GM12878 (cell line): ENCODE data around the gene DPAGT1. TPM values are rescaled to one million over a fixed set of nuclear protein-coding genes. Genes with fewer than 3 reads are reported as not detected.
A peak's percentile ranks its signal among the peaks of the same experiment; 100 is the strongest.
"Not testable (repeated sequence)": the region's sequence is repeated elsewhere in the genome, so short reads cannot be mapped to it uniquely, and the experiment has no call there.

ENCODE experiments used
- ATAC-seq: fragments of 200-7000 bp; cut with Tn5 transposase; 3 replicates; pipeline ENCODE4 v1.9.1; 2020; ENCODE audit warnings: mild to moderate bottlenecking, moderate library complexity
- BruUV-seq: library from RNA; stranded (reverse); fragments of 400-500 nt; replicated peaks from 2 replicates; lab custom pipeline; 2021; lab: Mats Ljungman, UMichigan
- CTCF ChIA-PET: fragments of 300-600 bp; sonication (Branson Sonifier 250); formaldehyde crosslinking; extraction: SDS; loops from one replicate; lab custom pipeline; 2021; ENCODE audit warnings: inconsistent platforms; lab: Yijun Ruan, JAX
- POLR2A ChIA-PET: fragments of 350-600 bp; formaldehyde crosslinking; extraction: SDS; loops from one replicate; lab custom pipeline; 2021; ENCODE audit warnings: inconsistent platforms; lab: Charles Lee
- RAD21 ChIA-PET: fragments of 300-600 bp; sonication (Branson Sonifier 250); formaldehyde crosslinking; loops from one replicate; lab custom pipeline; 2023; ENCODE audit warnings: antibody characterized with exemption; ENCODE audit not compliant: unreplicated experiment; lab: Charles Lee
- SMC1A ChIA-PET: fragments of 300-600 bp; sonication (Branson Sonifier 250); formaldehyde crosslinking; loops from one replicate; lab custom pipeline; 2023; ENCODE audit not compliant: unreplicated experiment, uncharacterized antibody; lab: Charles Lee
- DNase-seq: peaks from one replicate; pipeline ENCODE4 v3.0.0-alpha.2; 2011; ENCODE audit warnings: low read depth, low spot score
- FAIRE-seq: peaks from 3 replicates; lab custom pipeline; 2011; peaks lifted over from hg19 to GRCh38; lab: Jason Lieb, UNC
- H2AFZ ChIP-seq: 2 replicates; pipeline ENCODE4 v1.6.0; 2011; ENCODE audit warnings: low read depth, low read length, control low read depth; ENCODE audit not compliant: control insufficient read depth
- H3K27ac ChIP-seq: 2 replicates; pipeline ENCODE4 v1.5.1; 2011; ENCODE audit warnings: control low read depth; ENCODE audit not compliant: control insufficient read depth, insufficient read depth
- H3K27me3 ChIP-seq, 2 experiments: replicated peaks in 1 of 2; 2 replicates each; pipeline versions ENCODE4 v1.6.0 to v1.6.1; 2011; ENCODE audit warnings: low read length in 1 of 2; ENCODE audit not compliant: control insufficient read depth in 2 of 2, insufficient read depth in 2 of 2
- H3K36me3 ChIP-seq, 2 experiments: 2 replicates each; pipeline ENCODE4 v1.5.1; 2011; ENCODE audit warnings: low read length in 1 of 2; ENCODE audit not compliant: control insufficient read depth in 2 of 2, insufficient read depth in 2 of 2
- H3K4me1 ChIP-seq: 2 replicates; pipeline ENCODE4 v1.6.1; 2011; ENCODE audit warnings: mild to moderate bottlenecking, low read length, moderate library complexity, mixed read lengths; ENCODE audit not compliant: control insufficient read depth, insufficient read depth
- H3K4me2 ChIP-seq: 2 replicates; pipeline ENCODE4 v1.6.0; 2011; ENCODE audit warnings: control low read depth; ENCODE audit not compliant: control insufficient read depth, insufficient read depth
- H3K4me3 ChIP-seq: fragments of 200-600 bp; sonication (generic); 2 replicates; pipeline ENCODE4 v1.5.1; 2016
- H3K79me2 ChIP-seq: 2 replicates; pipeline ENCODE4 v1.6.0; 2011; ENCODE audit warnings: low read length; ENCODE audit not compliant: control insufficient read depth, insufficient read depth
- H3K9ac ChIP-seq: 2 replicates; pipeline ENCODE4 v1.8.0; 2011; ENCODE audit warnings: low read length, control low read depth, mixed read lengths; ENCODE audit not compliant: control insufficient read depth, insufficient read depth
- H3K9me3 ChIP-seq: replicated peaks from 3 replicates; pipeline ENCODE4 v1.5.1; 2011; ENCODE audit warnings: mild to moderate bottlenecking, low read length; ENCODE audit not compliant: control insufficient read depth, insufficient read depth
- H4K20me1 ChIP-seq: 2 replicates; pipeline ENCODE4 v1.6.0; 2011; ENCODE audit not compliant: control insufficient read depth, insufficient read depth
- BRCA1 ChIP-seq: IDR thresholded peaks from 2 replicates; pipeline ENCODE4 v1.6.1; 2011; ENCODE audit warnings: low read depth, low read length, improper control_type of control experiment
- CTCF ChIP-seq, 3 experiments: IDR thresholded peaks in 2 of 3; conservative IDR thresholded peaks in 1 of 3; 2 replicates each; pipeline ENCODE4 v1.5.1; 2011; ENCODE audit warnings: low read depth in 3 of 3, low read length in 3 of 3, mild to moderate bottlenecking in 3 of 3, control low read depth in 2 of 3, moderate library complexity in 2 of 3, inconsistent platforms in 1 of 3, mixed read lengths in 1 of 3; ENCODE audit not compliant: control insufficient read depth in 2 of 3, insufficient read depth in 1 of 3; ENCODE audit errors: extremely low read depth in 1 of 3
- NFXL1 ChIP-seq: fragments of 450-650 bp; IDR thresholded peaks from 2 replicates; pipeline ENCODE4 v1.6.1; 2017; ENCODE audit warnings: antibody characterized with exemption, mild to moderate bottlenecking, borderline replicate concordance
- POLR2A ChIP-seq: IDR thresholded peaks from 2 replicates; pipeline ENCODE4 v1.6.1; 2011; ENCODE audit warnings: low read depth, mild to moderate bottlenecking, low read length
- RELA ChIP-seq: fragments of 450-650 bp; IDR thresholded peaks from 2 replicates; pipeline ENCODE4 v1.8.0; 2014; ENCODE audit warnings: borderline replicate concordance; ENCODE audit not compliant: partially characterized antibody
- RUNX3 ChIP-seq: IDR thresholded peaks from 2 replicates; pipeline ENCODE4 v1.6.1; 2012; ENCODE audit warnings: low read length, inconsistent platforms
- SMC3 ChIP-seq: IDR thresholded peaks from 2 replicates; pipeline ENCODE4 v1.6.1; 2011; ENCODE audit warnings: low read length, improper control_type of control experiment, borderline replicate concordance
- WGBS: methylation state at CpG from one replicate; pipeline ENCODE4 v1.1.6; 2016; ENCODE audit warnings: low lambda C conversion rate; ENCODE audit not compliant: insufficient replicate concordance, insufficient coverage; ENCODE audit errors: missing lambda C conversion rate; 5-methylcytosine and 5-hydroxymethylcytosine counted together
- in situ Hi-C: fragments of 300-500 bp; cut with MboI; formaldehyde crosslinking; loops from 9 replicates; pipeline ENCODE4 v1.14.3; 2018; ENCODE audit warnings: mixed read lengths
- intact Hi-C: fragments of 100-400 bp; cut with micrococcal nuclease; formaldehyde crosslinking; loops from one replicate; pipeline ENCODE4 v1.14.2; 2022; ENCODE audit not compliant: unreplicated experiment
- polyA plus RNA-seq, 11 experiments: library from polyadenylated mRNA; depleted of rRNA in 4 of 11; unstranded in 6 of 11; stranded (reverse) in 5 of 11; fragments of >200 nt; fragmentation: Nextera tagmentation in 4 of 11; fragmentation: Illumina TruSeq in 1 of 11; extraction: Ambion mirVana in 4 of 11; extraction: Trizol in 1 of 11; gene quantifications; 1 replicate in 1 of 11; 2 replicates in 10 of 11; pipeline versions ENCODE4 v1.2.1 to v1.2.3, GENCODE V29; 2011 to 2016; ENCODE audit warnings: inconsistent platforms in 2 of 11, missing spikeins in 2 of 11, low read depth in 1 of 11
- total RNA-seq, 4 experiments: library from RNA; depleted of rRNA in 3 of 4; stranded (reverse); fragments of >200 nt in 3 of 4; fragmentation: Illumina TruSeq in 1 of 4; extraction: Trizol in 1 of 4; gene quantifications; 2 replicates each; pipeline versions ENCODE4 v1.2.1 to v1.2.3, GENCODE V29; 2013 to 2021

DPAGT1 gene
- total and polyA plus RNA-seq, 10 of the 15 experiments (the other 5 are each of a cell fraction or from before 2014, with no cell fraction given): 20.5 to 95.6 (median 54.3) TPM

- Histone ChIP-seq H3K9ac (peak overlapping the region; percentile 87), H3K4me3 (peak overlapping the region; percentile 97; the same call in 1 of the 2 replicates), H3K27ac (peak overlapping the region; percentile 96; the same call in 1 of the 2 replicates), H3K79me2 (peaks cover 38% of the 10 kb centered on the region), H3K4me2 (peak overlapping the region; percentile 88), H3K4me1 (peaks cover 23% of the 10 kb centered on the region)
- DNase-seq, H4K20me1 ChIP-seq, ATAC-seq, FAIRE-seq, H3K9me3 ChIP-seq, in situ Hi-C loops, H3K27me3 ChIP-seq, H3K36me3 ChIP-seq, H2AFZ ChIP-seq, BruUV-seq: not testable (repeated sequence)
- ChIA-PET RAD21 (interaction anchor here (0.8 to 1.7 kb wide), 4 partner anchors 18 to 235 kb away, joined by 3 to 22 read pairs (median 4); partner anchors contain the start of genes CBL and HINFP), CTCF (interaction anchor here (1.5 to 2.2 kb wide), 5 partner anchors 35 to 221 kb away, joined by 3 to 10 read pairs (median 8); partner anchors contain the start of genes CBL and VPS11), POLR2A (interaction anchor here (0.7 to 2.4 kb wide), 5 partner anchors 18 to 1687 kb away, joined by 3 to 25 read pairs (median 8); partner anchors contain the start of genes HINFP, HMBS and MCAM), SMC1A (interaction anchor here (1.2 to 1.8 kb wide), 5 partner anchors 19 to 93 kb away, joined by 4 to 17 read pairs (median 4); partner anchors contain the start of genes HINFP, NLRX1, RPS25 and TRAPPC4)
- intact Hi-C loops: loop anchor here (5.0 kb wide), 2 partner anchors 86 to 176 kb away; partner anchors contain the start of genes BCL9L, RPS25 and TRAPPC4
- 89% methylated on average over 18 of the region's 18 CpGs for WGBS
These were observed 1.6 kb upstream of the DPAGT1 start for GRCh38 chr11:119103161-119103664.

- Histone ChIP-seq H3K79me2 (peaks cover 23% of the 10 kb centered on the region), H3K9me3 (no peaks in the 10 kb centered on the region), H3K4me1 (peaks cover 21% of the 10 kb centered on the region), H3K27ac (peak overlapping the region; percentile 96), H2AFZ (peak overlapping the region; percentile 96), H3K9ac (peak overlapping the region; percentile 87), H4K20me1 (no peaks in the 10 kb centered on the region), H3K4me2 (peak overlapping the region; percentile 90), H3K27me3 (no peaks in the 10 kb centered on the region), H3K4me3 (peak overlapping the region; percentile 97), H3K36me3 (peaks cover 6 to 7% of the 10 kb centered on the region in 2 experiments; a peak in 3 of 4 replicates)
- ATAC-seq (peak; percentile 68), DNase-seq (no peak), FAIRE-seq (no peak)
- in situ Hi-C loops (no loop called here), intact Hi-C loops (loop anchor here (5.0 kb wide), 2 partner anchors 84 to 174 kb away; partner anchors contain the start of genes BCL9L, RPS25 and TRAPPC4)
- WGBS: 2% methylated on average over 29 of the region's 29 CpGs
- ChIA-PET SMC1A (interaction anchor here (1.0 to 1.8 kb wide), 4 partner anchors 11 to 68 kb away, joined by 4 to 17 read pairs (median 4); partner anchors contain the start of genes HINFP, HMBS and NLRX1), CTCF (interaction anchor here (1.0 to 2.2 kb wide), 13 partner anchors 17 to 237 kb away, joined by 3 to 13 read pairs (median 4); partner anchors contain the start of genes CBL, HINFP and VPS11), RAD21 (interaction anchor here (0.6 to 1.7 kb wide), 7 partner anchors 15 to 285 kb away, joined by 3 to 22 read pairs (median 6); partner anchors contain the start of genes HINFP, HMBS and VPS11), POLR2A (interaction anchor here (0.6 to 2.4 kb wide), 9 partner anchors 7 to 160 kb away, joined by 3 to 25 read pairs (median 4); partner anchors contain the start of genes HINFP, HMBS and VPS11)
- BruUV-seq: TSS peak; percentile 70
- TF ChIP-seq NFXL1 (no peak), SMC3 (0 out of 2 replicates have a peak, but pooled peaks have one; percentile 12), CTCF (IDR thresholded peaks at IDR 0.05 in 2 of 3, conservative IDR thresholded peaks at IDR 0.05 in 1 of 3; ENCODE audit: control insufficient read depth in 2 of 3, extremely low read depth in 1 of 3, insufficient read depth in 1 of 3, low read depth in 3 of 3, low read length in 3 of 3) (peak in 1 of 3 experiments; percentile 9; a peak in 1 of 6 replicates), POLR2A (peak; percentile 59), BRCA1 (0 out of 2 replicates have a peak, but pooled peaks have one; percentile 15), RELA (no peak), RUNX3 (peak; percentile 24; the same call in 1 of the 2 replicates)
These were observed 477 bp downstream of the DPAGT1 start for GRCh38 chr11:119100994-119101758.
